H4 (cell line): ENCODE results near the gene ST3GAL3. TPM values are rescaled to one million over a fixed set of nuclear protein-coding genes. Genes with fewer than 3 reads are reported as not detected.
A peak's percentile ranks its signal among the peaks of the same experiment; 100 is the strongest.
"Not testable (repeated sequence)": the region's sequence is repeated elsewhere in the genome, so short reads cannot be mapped to it uniquely, and the experiment has no call there.

ENCODE experiments used
- DNase-seq: peaks from one replicate; pipeline ENCODE4 v3.0.0-alpha.2; 2015; ENCODE audit warnings: low spot score
- total RNA-seq: library from RNA; depleted of rRNA; stranded (reverse); fragments of >200 nt; shearing (Covaris generic); gene quantifications from 2 replicates; pipeline ENCODE4 v1.2.3, GENCODE V29; 2014

ST3GAL3 gene
- total RNA-seq, 1 experiment from 2014 or later, result 12.1 TPM

DNA sequence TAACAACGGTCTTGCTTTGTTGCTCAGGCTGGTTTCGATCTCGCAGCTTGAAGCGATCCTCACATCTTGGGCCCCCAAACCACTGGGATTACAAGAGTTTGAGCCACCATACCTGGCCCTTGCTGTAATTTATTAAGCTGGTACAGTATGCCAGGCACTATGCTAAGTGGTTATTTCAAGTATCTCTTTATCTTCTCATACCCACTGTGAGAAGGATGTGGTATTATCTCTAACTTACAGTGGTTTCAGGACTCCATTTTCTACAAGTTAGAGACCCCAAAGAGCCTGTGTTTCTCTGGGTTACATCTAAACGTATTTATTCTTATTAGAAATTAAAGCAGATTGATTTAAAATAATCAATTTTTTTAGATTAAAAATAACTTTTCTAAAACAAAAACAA lies 8.1 kb upstream of the ST3GAL3 start:
- DNase-seq, result no peak

DNA sequence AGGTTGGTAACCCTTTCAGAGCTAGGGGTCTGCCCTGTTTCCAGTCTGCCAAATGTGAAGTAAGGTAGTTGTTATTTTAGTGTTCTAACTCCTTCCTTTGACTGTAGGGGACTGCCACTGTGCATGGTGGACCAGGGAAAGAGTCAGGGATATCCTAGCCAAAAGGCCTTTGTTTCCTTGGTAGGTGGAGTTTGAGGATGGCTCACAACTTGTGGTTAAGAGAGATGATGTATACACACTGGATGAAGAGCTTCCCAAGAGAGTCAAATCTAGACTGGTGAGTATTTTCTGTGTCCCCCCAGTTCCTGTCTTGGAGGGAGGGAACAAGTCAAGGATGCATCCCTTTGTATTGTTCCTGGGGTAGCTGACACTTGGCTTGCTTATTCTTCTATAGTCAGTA lies 3.5 kb upstream of the ST3GAL3 start:
- DNase-seq, result no peak

DNA sequence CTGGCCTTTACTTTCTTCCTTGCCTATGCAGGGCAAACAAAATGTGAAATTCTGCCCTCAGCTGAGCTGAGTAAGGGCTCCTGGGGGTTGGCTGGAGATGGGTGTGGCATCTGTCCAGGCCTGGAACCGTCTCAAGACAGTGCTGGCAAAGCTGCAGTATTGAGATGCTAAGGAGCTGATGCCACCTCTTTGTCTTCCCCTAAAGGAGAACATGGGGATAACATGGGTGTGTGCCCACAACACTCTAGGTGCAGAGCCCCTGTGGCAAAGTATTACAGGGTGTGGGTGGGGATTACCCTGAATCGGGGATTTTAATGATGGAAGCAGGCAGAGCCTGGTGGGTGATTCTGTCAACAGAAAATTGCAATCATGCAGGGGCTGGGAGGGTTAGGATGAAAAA lies 2.5 kb upstream of the ST3GAL3 start:
- peak; percentile 44 for DNase-seq

DNA sequence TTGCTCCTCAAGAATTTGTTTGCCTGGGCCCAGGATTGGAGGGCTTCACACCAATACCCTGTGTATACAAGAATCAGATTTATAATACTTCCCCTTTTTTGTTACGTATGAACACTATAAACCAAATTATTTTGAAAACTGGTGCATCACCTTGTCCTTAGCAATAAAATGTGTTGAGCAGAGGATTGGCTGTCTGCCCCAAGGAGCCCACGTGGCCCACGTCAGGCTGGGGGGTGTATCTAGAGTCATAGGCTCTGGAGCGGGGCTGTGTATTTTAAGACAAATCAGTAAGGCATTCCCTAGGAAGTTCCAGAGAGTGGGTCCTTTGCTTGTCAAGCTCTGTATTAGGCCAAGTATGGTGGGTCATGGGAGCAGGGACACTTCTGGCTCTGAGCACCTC lies 2.0 kb upstream of the ST3GAL3 start:
- no peak for DNase-seq

DNA sequence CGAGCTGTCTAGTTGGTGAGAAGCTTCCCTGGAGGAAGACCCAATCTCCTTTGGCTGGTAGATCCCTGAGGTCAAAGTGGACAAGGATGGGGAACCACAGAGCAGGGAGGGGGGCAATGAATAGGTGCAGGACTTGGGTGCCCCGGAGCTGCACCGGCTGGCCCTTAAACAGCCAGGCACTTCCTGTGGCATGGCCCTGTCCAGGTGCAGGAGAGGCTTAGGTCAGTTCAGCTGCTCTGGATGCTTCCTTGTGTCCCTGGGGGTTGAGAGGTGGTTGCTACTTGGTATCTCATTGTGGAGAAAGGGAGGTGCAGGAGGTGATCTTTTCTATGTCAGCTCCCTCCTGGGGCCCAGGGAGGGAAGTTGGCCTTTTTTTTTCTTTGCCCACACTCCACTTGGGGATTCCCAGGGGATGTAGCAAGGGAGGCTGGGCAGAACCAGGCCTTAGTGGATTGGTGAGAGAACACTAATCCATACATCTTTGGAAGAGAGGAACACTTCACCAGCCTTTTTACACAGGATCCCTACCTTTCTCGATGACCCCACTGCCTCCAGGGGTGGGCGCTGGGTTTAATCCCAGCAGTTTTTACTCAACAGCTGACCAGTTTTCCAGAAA lies 1.2 kb upstream of the ST3GAL3 start:
- DNase-seq, result no peak

DNA sequence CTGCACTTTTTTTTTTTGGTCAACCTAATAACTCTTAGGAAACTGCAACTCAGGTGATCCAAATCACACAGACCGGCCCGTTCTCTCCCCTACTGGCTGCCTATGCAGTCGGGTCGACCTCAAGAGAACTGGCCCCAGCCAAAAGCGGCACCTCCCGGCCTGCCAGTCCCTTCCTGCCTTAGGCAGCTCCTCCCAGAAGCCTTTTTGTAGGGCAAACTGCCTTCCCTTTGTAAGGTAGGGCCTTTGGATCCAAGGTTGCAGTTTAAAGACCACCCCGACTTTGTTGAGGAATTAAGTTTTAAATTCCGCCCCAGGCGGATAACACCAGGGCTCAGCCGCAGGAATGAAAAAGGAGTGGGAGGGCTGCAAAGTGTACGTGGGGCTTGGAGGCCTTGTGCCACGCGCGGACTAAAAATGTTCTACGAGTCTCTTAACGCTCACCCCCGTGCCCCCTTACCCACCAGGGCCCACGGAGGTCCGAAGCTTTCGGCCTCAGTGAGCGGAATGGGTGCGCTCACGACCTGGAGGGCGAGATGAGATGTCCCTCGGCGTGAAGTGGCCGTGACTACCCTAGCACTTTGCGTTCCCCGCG lies 642 bp upstream of the ST3GAL3 start:
- DNase-seq, result peak; percentile 30

DNA sequence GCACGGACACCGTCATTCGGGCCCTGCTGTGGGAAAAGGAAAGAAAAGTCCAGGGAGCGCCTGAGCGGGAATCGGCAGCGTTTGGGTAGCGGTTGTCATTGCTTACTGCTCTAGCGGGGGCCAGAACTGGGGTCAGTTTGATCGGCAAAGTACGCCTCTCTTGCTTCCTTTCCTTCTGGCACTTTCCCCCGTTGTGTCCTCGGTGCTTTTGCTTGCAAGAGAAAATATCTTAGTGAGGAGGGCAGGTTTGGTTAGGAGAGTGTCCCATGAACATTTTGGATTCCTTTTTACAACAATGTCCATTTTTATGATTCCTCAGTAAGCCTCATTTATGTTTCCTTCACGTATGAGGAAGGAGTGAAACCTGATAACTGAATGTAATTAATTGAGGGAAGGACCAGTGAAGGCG lies 670 bp downstream of the ST3GAL3 start:
- DNase-seq, result peak; percentile 45

DNA sequence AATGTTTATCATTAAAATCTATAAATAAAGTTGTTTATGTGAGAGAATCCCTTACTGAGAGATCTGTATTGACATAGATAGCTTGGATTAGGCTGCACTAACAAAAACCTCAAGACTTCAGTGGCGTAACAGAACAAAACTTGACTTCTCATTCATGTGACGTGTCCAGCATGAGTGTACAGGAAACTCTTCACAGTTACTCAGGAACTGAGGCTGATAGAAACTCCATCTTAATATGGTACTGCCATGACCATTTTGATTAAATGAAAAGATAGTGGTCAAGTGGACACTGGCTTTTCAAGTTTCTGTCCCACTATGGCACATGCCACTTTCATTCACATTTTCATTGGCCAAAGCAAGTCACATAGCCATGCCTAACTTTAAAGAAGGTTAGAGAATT lies 3.7 kb downstream of the ST3GAL3 start:
- no peak for DNase-seq

DNA sequence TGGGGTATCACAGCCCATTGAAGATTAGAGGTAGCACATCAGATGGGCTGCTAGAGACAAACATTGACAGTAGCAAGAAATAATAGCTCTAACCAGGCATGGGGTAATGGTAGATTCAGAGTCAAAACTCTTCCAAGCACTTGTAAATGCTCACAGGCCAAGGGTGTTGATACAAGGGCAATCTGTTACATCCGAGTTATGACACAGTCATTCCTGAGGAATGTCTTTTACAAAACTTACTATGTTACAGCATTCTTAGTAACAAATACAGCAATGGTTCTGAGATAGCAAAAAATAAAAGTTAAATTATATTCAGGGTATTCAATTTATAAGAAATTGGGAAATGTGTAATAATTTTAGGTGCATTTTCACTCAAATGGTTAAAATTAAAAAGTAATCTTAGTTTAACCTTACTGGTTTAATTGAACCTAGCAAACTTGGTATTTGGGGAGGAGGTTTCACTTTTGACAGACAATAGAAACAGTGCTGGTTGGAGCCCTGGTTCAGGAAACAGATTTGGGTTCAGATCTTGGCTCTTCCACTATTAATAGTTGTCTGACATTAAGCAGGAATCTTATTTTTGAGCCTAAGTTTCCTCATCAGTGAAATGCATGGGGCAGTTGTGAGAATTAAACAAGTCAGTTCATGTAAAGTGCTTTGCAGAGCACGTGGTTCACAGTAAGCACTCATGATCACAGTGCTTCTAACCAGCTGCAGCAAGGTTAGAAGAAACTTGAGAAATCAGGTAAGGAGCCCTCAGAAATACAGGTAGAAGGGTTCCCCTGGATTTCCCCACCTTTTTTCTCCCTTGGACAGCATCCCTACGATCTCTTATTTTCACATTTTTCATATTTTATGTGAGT lies 4.4 kb downstream of the ST3GAL3 start:
- DNase-seq, result no peak

DNA sequence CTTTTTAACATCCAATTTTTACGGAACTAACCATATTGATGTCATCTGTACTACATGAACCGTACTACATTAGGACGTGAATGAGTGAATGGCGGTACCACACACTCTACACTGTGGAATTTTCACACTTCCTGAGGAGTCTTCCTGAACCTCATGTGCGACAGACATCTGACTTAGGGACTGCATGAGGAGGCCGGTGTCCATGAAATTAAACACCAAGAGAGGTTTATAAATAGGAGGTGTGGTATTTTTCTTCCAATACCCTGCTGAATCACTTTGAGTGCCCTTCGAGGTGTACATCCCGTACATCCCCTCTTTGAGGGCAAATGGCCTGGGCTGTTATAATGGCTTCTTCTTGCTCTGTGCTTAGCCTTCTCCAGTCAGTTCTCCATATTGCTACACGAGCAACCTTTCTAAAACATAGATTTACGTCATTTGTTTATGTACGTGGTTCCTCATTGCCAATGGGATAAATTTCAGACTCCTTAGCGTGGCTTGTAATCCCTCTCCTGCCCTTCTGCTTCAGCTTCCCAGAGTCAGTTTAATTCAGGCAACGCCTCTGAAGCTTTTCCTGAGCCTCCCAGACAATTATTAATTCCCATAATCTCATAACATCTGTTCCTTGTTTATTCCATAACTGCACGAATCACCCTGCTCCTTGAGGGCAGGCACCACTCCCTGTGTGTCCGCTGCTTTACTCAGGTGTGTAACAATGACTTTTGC lies 9.4 kb downstream of the ST3GAL3 start:
- no peak for DNase-seq

DNA sequence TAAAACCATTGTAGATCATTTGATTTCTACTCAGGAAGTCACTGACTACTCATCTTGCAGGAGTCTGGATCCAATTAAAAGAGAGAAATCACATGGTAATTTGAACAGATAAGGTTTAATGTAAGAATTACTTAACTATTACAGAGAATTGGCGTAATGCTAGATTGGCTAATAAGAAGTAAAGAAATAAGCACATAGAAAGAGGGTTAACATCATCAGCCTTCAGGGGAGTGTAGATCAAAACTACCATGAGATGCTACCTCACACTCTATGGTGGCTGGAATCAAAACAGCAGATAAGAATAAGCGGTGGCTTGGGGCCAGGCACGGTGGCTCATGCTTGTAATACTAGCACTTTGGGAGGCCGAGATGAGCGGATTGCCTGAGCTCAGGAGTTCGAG lies 11.7 kb downstream of the ST3GAL3 start:
- no peak for DNase-seq

DNA sequence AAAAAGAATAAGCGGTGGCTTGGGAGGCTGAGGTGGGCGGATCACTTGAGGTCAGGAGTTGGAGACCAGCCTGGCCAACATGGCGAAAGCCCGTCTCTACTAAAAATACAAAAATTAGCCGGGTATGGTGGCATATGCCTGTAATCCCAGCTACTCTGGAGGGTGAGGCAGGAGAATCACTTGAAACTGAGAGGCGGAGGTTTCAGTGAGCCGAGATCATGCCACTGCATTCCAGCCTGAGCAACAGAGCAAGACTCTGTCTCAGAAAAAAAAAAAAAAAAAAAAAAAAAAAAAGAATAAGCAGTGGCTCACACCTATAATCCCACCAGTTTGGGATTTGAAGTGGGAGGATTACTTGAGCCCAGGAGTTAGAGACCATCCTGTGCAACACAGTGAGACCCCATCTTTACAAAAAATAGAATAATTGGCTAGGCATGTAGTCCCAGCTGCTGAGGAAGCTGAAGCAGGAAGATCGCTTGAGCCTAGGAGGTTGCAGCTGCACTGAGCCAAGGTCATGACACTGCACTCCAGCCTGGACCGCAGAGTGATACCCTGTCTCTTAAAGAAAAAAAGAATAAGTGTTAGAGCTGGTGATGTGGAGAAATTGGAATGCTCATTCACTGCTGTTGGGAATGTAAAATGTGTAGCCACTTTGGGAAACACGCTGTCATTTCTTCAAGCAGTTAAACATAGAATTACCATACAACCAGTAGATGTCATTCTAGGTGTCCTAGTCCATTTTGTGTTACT lies 12.5 kb downstream of the ST3GAL3 start:
- not testable (repeated sequence) for DNase-seq

DNA sequence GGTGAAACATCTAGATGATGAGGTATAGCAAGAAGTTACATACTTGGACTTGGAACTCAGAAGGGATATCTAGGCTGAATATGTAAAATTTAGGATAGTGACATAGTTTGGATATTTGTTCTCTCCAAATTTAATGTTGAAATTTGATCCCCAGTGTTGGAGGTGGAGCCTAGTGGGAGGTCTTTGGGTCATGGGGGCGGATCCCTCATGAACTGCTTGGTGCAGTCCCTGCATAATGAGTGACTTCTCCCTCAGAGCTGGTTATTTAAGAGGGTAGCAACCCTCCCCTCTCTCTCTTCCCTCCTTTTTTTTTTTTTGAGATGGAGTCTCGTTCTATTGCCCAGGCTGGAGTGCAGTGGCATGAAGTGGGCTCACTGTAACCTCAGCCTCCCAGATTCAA lies 15.5 kb downstream of the ST3GAL3 start:
- DNase-seq, result no peak

DNA sequence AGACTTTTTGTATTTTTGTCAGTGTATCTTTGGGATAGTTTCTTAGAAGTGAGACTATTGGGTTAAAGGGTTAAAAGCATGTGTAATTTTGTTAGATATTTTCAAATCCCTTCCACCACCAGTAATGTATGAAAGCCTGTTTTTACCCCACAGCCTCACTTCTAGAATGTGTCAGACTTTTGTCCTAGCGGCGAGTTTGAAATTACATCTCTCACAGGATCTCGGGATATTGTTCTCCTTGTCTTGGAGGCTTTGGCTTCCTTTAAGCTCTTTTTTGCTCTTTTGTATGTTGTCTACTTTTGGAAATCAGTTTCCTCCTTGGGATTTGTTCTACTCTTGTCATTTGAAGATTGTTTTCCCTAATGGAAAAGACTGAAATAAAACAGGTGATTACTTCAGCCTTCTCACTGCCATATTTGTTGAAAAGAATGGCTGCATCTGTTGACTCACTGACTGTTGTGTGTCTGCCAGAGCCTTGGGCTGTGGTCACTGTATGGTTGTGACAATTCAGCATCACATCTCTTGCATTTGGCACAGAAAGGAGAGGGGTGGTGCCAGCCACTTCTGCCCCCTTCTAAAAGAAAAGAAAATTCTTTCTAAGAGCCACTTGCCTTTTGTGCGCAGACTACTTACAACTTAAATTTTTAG lies 22.6 kb downstream of the ST3GAL3 start:
- no peak for DNase-seq

DNA sequence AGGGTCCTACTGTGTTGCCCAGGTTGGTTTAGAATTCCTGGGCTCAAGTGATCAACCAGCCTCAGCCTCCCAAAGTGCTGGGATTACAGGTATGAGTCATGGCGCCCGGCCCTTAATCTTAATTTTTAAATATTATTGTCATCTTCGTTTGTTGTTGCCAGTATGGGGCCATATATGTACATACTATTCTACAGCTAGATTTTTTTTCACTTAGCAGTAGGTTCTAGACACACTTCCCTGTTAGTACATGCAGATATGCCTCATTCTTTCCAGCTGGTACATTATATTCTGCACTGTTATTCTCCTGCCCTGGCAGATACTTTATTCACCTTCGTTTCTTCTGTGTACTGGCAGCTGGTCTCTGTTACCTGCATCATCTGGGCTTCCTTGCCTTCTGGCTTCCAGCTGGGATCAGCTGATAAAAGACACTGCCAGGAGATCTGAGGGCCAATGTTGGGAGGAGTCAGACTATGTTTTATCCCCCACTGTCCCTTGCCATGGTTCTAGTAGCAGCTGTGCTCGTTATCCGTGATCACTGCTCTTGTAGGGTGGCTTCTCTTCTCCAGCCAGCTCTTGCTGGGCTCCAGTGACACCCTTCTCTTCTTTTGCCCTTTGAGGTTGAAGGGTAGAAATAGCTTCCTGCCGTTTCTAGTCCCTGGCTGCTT lies 24.7 kb downstream of the ST3GAL3 start:
- no peak for DNase-seq

DNA sequence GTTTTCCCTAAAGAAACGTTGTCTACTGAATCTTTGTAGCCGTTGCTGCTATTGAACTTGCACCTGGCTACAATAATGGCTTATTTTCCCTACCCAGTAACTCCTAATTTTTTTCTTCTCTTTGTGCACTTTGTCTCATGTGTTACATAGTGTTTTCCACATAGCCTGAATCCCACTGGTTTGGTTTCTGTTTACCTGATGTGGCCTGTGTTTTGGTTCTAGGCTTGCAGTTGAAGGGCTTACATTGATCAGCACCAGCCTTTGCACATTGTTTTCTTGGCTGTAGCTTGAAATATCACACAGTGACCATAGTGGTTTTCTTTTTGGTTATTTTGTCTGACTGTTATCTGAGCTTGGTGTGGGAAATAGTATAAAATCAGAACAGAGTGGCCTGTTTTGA lies 29.5 kb downstream of the ST3GAL3 start:
- no peak for DNase-seq

DNA sequence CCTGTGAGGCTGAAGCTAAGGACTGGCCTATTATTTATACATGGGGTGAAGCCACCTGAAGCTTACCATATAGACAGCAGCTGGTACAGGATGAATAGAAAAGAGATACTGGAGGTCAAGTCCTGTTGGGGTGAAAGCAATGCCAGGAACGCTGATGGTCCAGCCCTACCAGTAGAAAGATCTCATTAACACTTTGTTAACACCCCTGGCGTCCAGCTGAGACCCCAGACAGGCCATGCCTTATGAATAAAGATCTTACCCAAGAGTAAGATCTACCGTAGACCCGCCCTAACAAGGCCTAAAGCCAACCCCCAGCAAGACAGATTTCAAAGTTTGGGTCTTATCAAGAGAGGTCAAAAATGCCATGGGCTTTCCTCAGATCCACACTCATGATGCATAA lies 34.7 kb downstream of the ST3GAL3 start:
- no peak for DNase-seq

DNA sequence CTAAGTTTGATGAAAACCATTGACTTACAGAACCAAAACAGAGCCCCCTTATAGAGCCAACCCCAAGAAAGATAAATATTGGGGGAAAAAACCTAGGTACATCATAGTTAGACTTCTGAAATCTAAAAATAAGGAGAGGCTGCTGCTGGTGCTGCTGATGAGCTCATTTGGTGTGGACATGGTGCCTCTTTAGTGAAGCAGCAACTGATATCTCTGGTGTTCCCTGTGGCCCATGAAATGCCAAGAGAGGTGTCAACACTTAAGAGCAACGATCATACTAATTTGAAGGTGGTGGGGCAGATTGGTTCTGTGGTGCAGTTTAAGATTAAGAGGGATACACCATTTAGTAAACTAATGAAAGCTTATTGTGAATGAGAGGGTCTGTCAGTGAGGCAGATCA lies 35.9 kb downstream of the ST3GAL3 start:
- DNase-seq, result no peak

DNA sequence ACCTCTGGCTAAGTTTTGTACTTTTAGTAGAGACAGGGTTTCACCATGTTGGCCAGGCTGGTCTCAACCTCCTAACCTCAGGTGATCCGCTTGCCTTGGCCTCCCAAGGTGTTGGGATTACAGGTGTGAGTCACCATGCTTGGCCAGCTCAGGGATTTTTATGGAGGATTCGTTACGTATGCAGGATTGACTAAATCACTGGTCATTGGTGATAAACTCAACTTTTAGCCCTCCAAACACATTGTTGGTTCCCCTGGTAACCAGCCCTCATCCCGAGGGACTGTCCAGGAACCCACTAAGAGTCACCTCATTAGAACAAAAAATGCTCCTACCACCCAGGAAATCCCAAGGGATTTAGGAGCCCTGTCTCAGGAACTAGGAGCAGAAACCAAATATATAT lies 40.4 kb downstream of the ST3GAL3 start:
- DNase-seq, result no peak

DNA sequence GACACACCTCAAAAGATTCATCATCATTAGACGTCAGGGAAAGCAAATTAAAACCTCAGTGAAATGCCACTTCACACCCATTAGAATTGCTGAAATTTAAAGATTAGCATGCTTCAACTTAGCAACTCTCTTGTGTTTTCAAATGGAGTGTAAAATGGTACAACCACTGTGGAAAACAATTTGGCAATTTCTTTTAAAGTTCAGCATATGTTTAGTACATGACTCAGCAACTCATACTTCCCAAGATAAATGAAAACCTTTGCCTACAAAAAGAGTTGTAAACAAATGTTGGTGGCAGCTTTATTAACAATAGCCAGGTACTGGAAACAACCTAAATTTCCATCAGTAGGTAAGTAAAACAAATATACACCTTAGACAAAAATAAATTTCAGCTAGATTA lies 42.7 kb downstream of the ST3GAL3 start:
- DNase-seq, result peak; percentile 16

DNA sequence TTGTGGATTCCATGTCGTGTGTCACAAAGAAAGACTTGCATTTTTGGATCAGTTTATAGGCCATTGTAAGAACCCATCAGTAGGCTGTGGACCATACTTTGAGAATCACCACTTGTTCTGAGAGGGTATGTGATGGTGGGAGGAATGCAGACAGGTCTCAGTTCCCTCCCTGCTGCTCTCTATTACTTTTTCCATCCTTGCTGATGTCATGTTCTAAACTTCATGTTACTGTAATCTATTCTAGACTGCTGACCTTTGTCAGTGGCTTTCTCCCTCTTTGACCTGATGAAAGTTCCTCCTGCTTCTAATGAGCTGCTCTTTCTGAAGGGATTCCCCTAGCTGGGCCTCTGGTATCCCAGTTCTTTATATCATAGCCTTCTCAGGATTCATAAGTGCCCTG lies 46.1 kb downstream of the ST3GAL3 start:
- no peak for DNase-seq
